ENCODE measurements around the gene KCNE1. TPM values are rescaled to one million over a fixed set of nuclear protein-coding genes. Genes with fewer than 3 reads are reported as not detected.

Gene KCNE1
- total RNA-seq, 1 donor from 2014 or later: 5.5 TPM

- intact Hi-C loops (cut with DNase I): loop anchor here (2.0 kb wide), 1 partner anchor 27 kb away; no protein-coding TSS in a partner anchor
- no peak for DNase-seq (ENCODE audit: missing footprints)
- ATAC-seq: no peak
These were observed 25.8 kb upstream of the KCNE1 start for GRCh38 chr21:34537838-34538237.

GRCh38 chr21:34536820-34537219 is 24.8 kb upstream of the KCNE1 start:
- intact Hi-C loops (cut with DNase I): loop anchor here (2.0 kb wide), 1 partner anchor 28 kb away; no protein-coding TSS in a partner anchor
- DNase-seq (ENCODE audit: missing footprints) (no peak), ATAC-seq (no peak)

- ATAC-seq (no peak), DNase-seq (ENCODE audit: missing footprints) (no peak)
- intact Hi-C loops (cut with DNase I): loop anchor here (2.0 kb wide), 1 partner anchor 28 kb away; no protein-coding TSS in a partner anchor
These were observed 24.3 kb upstream of the KCNE1 start for GRCh38 chr21:34536311-34536710.

GRCh38 chr21:34535886-34536285 is 23.9 kb upstream of the KCNE1 start:
- intact Hi-C loops (cut with DNase I): loop anchor here (2.0 kb wide), 1 partner anchor 29 kb away; no protein-coding TSS in a partner anchor
- DNase-seq (ENCODE audit: missing footprints): no peak
- no peak for ATAC-seq

- DNase-seq (ENCODE audit: missing footprints) (no peak), ATAC-seq (no peak)
- intact Hi-C loops (cut with DNase I): no loop called here
These were observed 22.5 kb upstream of the KCNE1 start for GRCh38 chr21:34534522-34534921.

- ATAC-seq (no peak), DNase-seq (ENCODE audit: missing footprints) (no peak)
- intact Hi-C loops (cut with DNase I): no loop called here
These were observed 21.9 kb upstream of the KCNE1 start for GRCh38 chr21:34533938-34534337.

GRCh38 chr21:34531399-34531798 is 19.4 kb upstream of the KCNE1 start:
- DNase-seq (ENCODE audit: missing footprints) (no peak), ATAC-seq (peak; percentile 55)
- intact Hi-C loops (cut with DNase I): no loop called here

- intact Hi-C loops (cut with DNase I): no loop called here
- ATAC-seq: no peak
- no peak for DNase-seq (ENCODE audit: missing footprints)
These were observed 18.3 kb upstream of the KCNE1 start for GRCh38 chr21:34530261-34530660.

GRCh38 chr21:34528131-34528561 is 16.1 kb upstream of the KCNE1 start:
- intact Hi-C loops (cut with DNase I): no loop called here
- DNase-seq (ENCODE audit: missing footprints) (no peak), ATAC-seq (no peak)

- DNase-seq (ENCODE audit: missing footprints) (peak; percentile 79), ATAC-seq (peak; percentile 89)
- intact Hi-C loops (cut with DNase I): loop anchor here (2.0 kb wide), 1 partner anchor 56 kb away; no protein-coding TSS in a partner anchor
These were observed 14.7 kb upstream of the KCNE1 start for GRCh38 chr21:34526618-34527290.

GRCh38 chr21:34526241-34526617 is 14.2 kb upstream of the KCNE1 start:
- intact Hi-C loops (cut with DNase I): loop anchor here (2.0 kb wide), 1 partner anchor 57 kb away; no protein-coding TSS in a partner anchor
- no peak for ATAC-seq
- no peak for DNase-seq (ENCODE audit: missing footprints)

- DNase-seq (ENCODE audit: missing footprints): no peak
- ATAC-seq: no peak
- intact Hi-C loops (cut with DNase I): no loop called here
These were observed 12.9 kb upstream of the KCNE1 start for GRCh38 chr21:34524646-34525601.

GRCh38 chr21:34523019-34523555 is 11.1 kb upstream of the KCNE1 start:
- DNase-seq (ENCODE audit: missing footprints) (no peak), ATAC-seq (no peak)
- intact Hi-C loops (cut with DNase I): no loop called here

GRCh38 chr21:34522284-34522683 is 10.3 kb upstream of the KCNE1 start:
- ATAC-seq (no peak), DNase-seq (ENCODE audit: missing footprints) (no peak)
- intact Hi-C loops (cut with DNase I): no loop called here

- intact Hi-C loops (cut with DNase I): no loop called here
- DNase-seq (ENCODE audit: missing footprints): no peak
- no peak for ATAC-seq
These were observed 9.6 kb upstream of the KCNE1 start for GRCh38 chr21:34521561-34521960.

GRCh38 chr21:34520764-34521508 is 8.9 kb upstream of the KCNE1 start:
- ATAC-seq: peak; percentile 41
- intact Hi-C loops (cut with DNase I): no loop called here

GRCh38 chr21:34520281-34520680 is 8.3 kb upstream of the KCNE1 start:
- ATAC-seq: no peak
- intact Hi-C loops (cut with DNase I): no loop called here
- no peak for DNase-seq (ENCODE audit: missing footprints)

More at GRCh38 chr21:34520764-34521508, 8.9 kb upstream of the KCNE1 start:
- peak; percentile 72 for DNase-seq (ENCODE audit: missing footprints)

GRCh38 chr21:34519694-34520093 is 7.7 kb upstream of the KCNE1 start:
- DNase-seq (ENCODE audit: missing footprints) (no peak), ATAC-seq (no peak)
- intact Hi-C loops (cut with DNase I): no loop called here

- no peak for ATAC-seq
- intact Hi-C loops (cut with DNase I): no loop called here
- no peak for DNase-seq (ENCODE audit: missing footprints)
These were observed 7.0 kb upstream of the KCNE1 start for GRCh38 chr21:34519016-34519415.

Data from Right ventricle myocardium inferior (tissue), 1 donor.